Activated CD4-positive, CD25-positive, alpha-beta regulatory T cell treated with anti-CD3 and anti-CD28 coated beads, Interleukin-2, amount 50 U/mL, for 24 hours (primary cell): ENCODE data around the gene ZBED1.
"Not testable (repeated sequence)": the region's sequence is repeated elsewhere in the genome, so short reads cannot be mapped to it uniquely, and the experiment has no call there.

Experiments used
- ATAC-seq, 2 donors: fragments of 150-1000 bp; cut with Tn5 transposase; one replicate each; pipeline ENCODE4 v1.10.0; 2021; ENCODE audit warnings: mild to moderate bottlenecking in 1 of 2, moderate library complexity in 1 of 2

ZBED1 gene

GRCh38 chrX:2473064-2473463, 27.7 kb downstream of the ZBED1 start:
- ATAC-seq = not testable (repeated sequence)

GRCh38 chrX:2471641-2472040, 29.1 kb downstream of the ZBED1 start:
- no peak for ATAC-seq

GRCh38 chrX:2471126-2471525, 29.6 kb downstream of the ZBED1 start:
- not testable (repeated sequence) for ATAC-seq

GRCh38 chrX:2469852-2470251, 30.9 kb downstream of the ZBED1 start:
- ATAC-seq = not testable (repeated sequence)

GRCh38 chrX:2469196-2469685, 31.5 kb downstream of the ZBED1 start:
- ATAC-seq = no peak

- no peak for ATAC-seq
These were observed 32.2 kb downstream of the ZBED1 start for GRCh38 chrX:2468261-2469195.

- ATAC-seq = no peak
These were observed 33.7 kb downstream of the ZBED1 start for GRCh38 chrX:2466876-2467656.

- no peak for ATAC-seq
These were observed 36.1 kb downstream of the ZBED1 start for GRCh38 chrX:2464677-2465166.

- no peak for ATAC-seq
These were observed 36.7 kb downstream of the ZBED1 start for GRCh38 chrX:2463973-2464676.

GRCh38 chrX:2463481-2463880, 37.3 kb downstream of the ZBED1 start:
- ATAC-seq = not testable (repeated sequence)

GRCh38 chrX:2462780-2463179, 38.0 kb downstream of the ZBED1 start:
- ATAC-seq = no peak

- no peak for ATAC-seq
These were observed 38.7 kb downstream of the ZBED1 start for GRCh38 chrX:2462074-2462473.

- ATAC-seq = no peak
These were observed 39.1 kb downstream of the ZBED1 start for GRCh38 chrX:2461711-2462016.

- not testable (repeated sequence) for ATAC-seq
These were observed 39.7 kb downstream of the ZBED1 start for GRCh38 chrX:2460821-2461710.

GRCh38 chrX:2460048-2460447, 40.7 kb downstream of the ZBED1 start:
- not testable (repeated sequence) for ATAC-seq

GRCh38 chrX:2458309-2458708, 42.5 kb downstream of the ZBED1 start:
- ATAC-seq = no peak

- no peak for ATAC-seq
These were observed 43.3 kb downstream of the ZBED1 start for GRCh38 chrX:2457289-2458133.

- ATAC-seq = not testable (repeated sequence)
These were observed 44.7 kb downstream of the ZBED1 start for GRCh38 chrX:2456091-2456490.

GRCh38 chrX:2454620-2455019, 46.2 kb downstream of the ZBED1 start:
- not testable (repeated sequence) for ATAC-seq

GRCh38 chrX:2452799-2453198, 48.0 kb downstream of the ZBED1 start:
- no peak for ATAC-seq

- ATAC-seq = no peak
These were observed 48.4 kb downstream of the ZBED1 start for GRCh38 chrX:2452317-2452784.
